GM19397 (cell line): ENCODE data around the gene EXOC1L.

Experiments
- ATAC-seq: cut with Tn5 transposase; IDR thresholded peaks from one replicate; pipeline ENCODE4 v1.9.1; 2021; ENCODE audit warnings: mild to moderate bottlenecking, moderate library complexity; ENCODE audit not compliant: unreplicated experiment

EXOC1L gene, protein sequence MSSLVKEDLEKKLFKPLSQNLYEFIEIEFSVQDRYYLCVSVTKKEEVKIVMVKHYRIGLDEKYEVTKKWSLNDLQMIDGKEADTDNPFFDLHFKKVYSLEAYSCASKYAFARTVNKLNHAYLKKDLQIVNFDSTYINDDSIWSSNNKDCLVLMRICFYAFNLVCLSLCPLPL

DNA sequence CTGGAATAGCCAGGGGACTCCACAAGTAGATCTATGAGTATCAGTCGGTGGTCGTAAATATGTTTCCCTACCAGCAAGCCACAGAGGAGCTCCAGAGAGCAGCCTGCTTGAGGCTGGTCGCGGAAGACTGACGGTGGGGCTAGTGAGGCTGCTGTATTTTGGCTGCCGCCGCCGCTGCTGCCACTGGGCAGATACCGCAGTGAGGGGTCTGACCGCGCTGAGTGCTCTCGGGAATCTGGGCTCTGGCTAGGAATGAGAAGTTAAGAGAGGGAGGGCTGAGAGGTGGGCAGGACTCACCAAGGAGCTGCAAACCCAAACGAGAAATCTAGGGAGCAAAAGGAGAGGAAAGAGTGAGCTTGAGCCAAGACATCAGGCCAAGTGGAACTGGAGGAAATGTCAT, at the start of gene EXOC1L:
Gene EXOC1L (plus strand): TSS at position 157 of the 400 bp plus-strand sequence. CDS start 237 bp downstream, at position 394.
- no peak for ATAC-seq

DNA sequence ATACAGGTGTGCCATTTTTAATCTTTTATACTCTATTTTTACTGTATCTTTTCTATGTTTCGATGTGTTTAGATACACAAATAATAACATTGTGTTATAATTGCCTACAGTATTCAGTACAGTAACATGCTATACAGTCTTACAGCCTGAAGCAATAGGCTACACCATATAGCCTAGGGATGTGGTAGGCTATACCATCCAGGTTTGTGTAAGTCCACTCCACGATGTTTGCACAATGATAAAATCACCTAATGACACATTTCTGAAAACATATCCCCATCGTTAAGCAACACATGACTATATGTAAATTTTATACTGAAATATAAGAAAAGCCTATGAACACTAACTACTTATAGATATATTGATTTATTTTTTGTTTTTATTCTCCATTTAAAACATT, 48.9 kb upstream of the EXOC1L start:
- no peak for ATAC-seq

DNA sequence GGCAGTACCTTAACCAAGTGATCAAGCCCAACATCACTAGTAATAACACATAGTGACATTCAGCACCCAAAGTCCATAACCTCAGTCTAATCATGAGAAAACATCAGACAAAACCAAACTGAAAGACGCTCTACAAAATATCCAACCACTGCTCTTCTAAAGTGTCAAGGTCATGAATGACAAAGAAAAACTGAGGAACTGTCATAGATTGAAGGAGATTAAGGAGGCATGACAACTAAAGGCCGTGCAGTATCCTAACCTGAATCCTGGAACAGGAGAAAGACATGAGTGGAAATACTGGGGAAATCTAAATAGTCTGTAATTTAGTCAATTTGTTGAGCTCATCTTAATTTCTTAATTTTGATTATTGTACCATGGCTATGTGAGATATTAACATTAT, 38.2 kb upstream of the EXOC1L start:
- no peak for ATAC-seq

DNA sequence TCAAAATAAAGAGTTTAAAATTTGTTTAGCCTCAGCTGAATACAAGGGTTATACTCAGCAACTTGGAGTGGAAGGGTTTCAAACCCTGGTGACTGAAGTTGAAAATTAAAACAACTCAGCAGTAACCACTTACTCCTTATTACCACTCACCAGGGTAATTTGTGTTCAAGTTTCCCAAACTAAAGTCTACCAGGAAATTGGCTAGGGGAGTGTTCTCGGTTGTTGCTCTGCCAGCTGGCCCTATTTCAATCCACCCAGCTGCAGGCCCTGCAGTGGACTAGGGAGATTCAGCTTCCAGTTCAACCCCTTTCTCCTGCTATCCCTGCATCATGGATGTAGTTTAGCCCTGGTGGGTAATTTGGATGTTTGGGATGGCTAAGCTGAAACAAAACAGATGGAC, 37.8 kb upstream of the EXOC1L start:
- no peak for ATAC-seq

DNA sequence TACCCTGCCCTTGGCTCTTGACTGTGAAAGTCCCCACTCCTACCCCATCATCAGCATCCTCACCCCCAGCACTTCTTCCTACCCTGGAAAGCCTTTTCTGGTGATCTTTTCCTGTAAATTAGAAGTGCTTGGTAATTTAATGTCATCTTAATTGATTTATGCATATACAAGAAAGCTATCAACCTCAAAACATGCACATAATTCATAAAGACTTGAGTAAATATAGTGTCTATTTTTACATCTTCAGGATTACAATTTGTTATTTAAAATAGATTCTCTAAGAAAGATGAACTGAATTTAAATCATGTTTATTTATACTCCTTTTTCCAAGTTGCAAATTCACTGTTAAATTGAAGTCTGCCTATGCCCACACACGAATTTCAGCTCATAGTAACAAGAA, 36.0 kb upstream of the EXOC1L start:
- ATAC-seq = no peak

DNA sequence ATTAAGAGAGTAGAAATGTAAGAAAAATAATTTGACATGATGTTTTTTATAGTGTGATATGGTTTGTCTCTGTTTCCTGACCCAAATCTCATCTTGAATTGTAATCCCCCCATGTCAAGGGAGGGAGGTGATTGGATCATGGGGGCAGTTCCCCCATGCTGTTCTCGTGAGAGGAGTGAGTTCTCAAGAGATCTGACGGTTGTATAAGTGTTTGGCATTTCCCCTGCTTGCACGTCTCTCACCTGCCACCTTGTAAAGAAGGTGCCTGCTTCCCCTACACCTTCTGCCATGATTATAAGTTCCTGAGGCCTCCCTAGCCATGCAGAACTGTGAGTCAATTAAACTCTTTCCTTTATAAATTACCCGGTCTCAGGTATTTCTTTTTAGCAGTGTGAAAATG, 34.8 kb upstream of the EXOC1L start:
- no peak for ATAC-seq

DNA sequence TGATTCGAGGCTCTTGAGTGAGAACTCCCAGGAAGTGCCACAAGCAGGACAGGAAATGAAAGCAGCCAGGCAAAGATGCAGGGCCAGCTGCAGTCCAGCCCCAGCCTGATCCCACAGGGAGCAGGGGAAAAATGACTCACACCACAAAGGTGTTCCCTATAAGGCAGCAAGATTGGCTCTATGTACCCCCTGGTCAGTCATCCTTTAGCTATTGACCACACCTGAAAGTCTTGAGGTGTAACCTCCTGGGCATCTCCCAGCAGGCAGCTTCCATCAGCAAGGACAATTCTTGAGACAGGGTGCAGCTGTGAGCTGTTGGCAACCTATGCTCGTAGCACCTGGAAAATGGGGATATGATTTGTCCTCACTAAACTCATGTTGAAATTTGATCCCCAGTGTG, 27.9 kb upstream of the EXOC1L start:
- ATAC-seq = no peak

GRCh38 chr4:55793479-55793878, 26.1 kb upstream of the EXOC1L start:
- ATAC-seq = no peak

DNA sequence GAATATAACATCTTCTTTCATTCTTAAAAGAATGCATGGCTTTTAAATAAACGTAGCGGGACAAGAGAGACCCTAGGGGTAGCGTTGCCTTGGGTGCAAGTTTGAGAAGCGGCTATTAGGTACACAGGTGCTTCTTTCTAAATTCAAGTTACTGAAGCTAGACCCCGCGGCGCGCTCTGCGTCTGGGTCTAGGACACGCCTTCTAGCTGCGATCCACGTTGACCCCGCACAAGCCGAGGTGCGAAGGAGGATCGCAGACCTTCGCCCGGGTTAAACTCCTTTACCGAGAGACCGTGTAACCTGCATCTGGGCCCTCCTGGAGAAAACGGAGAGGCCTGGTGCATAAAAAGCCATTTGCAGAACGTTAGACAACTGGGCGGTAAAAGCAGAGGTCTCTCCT, 25.5 kb upstream of the EXOC1L start:
- no peak for ATAC-seq

DNA sequence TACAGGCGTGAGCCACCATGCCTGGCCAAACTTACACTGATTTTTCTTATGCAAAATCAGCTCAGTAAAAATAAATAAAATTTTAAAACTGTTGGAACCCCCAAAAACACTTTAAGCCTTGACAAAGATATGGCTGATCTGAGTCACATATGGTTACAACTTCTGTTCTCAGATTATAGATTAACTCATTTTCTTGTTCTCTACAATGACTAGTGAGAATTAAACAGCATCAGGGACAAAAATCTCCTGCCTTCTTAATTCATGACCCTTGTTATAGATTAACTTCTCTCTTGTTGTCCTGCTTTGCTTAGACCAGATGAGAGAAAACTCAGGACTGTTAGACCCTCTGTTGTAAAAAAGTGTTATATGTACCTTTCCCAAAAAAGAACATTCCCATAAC, 24.2 kb upstream of the EXOC1L start:
- no peak for ATAC-seq

- ATAC-seq = no peak
Measured at GRCh38 chr4:55801498-55801897, 18.1 kb upstream of the EXOC1L start.

DNA sequence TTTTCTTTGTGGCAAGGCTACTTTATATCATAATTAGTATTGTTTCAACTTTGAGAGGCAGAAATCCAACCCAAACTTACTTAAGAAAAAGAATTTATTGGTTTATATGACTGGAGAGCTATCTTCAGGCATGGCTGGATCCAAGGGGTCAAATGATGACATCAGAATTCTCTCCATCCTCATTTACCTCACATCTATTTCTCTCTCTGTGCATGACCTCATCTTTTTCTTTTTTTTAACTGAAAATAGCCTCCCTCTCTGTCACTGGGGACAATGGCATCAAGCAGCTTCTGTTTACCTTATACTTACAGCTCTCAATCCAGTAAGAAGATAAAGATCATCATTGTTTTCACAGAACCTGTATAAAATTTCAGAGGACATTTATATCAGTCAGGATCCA, 12.0 kb upstream of the EXOC1L start:
- no peak for ATAC-seq

DNA sequence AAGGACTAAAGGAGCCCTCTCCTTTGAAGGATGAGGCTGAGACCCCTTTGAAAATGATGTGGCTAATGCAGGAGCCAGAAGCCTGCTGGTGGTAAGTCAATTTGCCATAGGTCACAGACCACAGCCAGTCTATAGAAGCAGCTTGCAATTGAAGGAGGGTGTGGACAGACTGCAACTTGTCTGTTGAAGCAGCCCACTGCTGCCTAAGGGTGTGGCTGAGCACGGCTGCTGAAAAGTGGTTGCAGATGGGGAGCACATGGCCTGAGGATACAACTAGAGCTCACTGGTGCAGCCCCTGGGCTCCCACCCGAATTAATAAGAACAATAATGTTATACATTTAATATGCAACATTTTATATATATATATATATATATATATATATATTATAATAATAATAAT, 11.4 kb upstream of the EXOC1L start:
- ATAC-seq = no peak

GRCh38 chr4:55808632-55809031, 11.0 kb upstream of the EXOC1L start:
- no peak for ATAC-seq

- no peak for ATAC-seq
Measured at GRCh38 chr4:55817691-55818090, 1.9 kb upstream of the EXOC1L start.

GRCh38 chr4:55820279-55820678, 689 bp downstream of the EXOC1L start:
- ATAC-seq = no peak

DNA sequence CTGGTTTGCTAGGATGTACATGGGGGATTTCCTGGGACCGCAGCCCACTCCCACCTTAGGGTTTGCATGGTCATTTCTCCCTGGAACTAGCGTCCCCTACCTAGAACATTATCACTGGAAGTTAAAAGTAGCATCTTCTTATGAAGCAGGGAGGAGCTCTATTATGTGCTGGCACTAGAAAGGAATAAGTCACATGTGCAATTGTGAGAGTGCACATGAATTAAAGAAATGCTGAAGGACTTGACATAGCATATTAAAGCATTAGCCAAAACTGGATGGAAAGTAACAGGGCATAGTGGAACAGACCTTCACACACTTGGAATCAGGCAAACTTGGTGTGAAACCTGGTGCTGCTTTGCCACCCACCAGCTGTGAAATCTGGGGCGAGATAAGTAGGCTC, 2.7 kb downstream of the EXOC1L start:
- no peak for ATAC-seq

DNA sequence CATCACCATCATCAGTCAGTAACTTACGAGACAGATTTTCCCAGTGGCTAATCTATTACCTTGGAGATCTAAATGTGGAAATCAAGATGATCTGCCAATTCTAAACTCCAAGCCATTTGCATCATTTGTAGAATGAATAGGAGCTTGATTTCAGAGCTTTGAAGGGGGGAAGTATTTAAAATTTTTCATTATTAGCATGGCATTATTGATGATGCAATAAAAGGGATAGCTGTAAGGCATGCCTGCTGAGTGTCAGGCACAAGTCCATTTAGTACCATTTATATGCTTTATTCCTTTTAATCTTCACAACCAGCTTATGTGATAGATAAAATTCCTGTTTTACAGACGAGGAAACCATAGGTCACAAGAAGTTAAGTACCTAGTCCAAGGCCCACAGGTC, 5.3 kb downstream of the EXOC1L start:
- ATAC-seq = no peak

DNA sequence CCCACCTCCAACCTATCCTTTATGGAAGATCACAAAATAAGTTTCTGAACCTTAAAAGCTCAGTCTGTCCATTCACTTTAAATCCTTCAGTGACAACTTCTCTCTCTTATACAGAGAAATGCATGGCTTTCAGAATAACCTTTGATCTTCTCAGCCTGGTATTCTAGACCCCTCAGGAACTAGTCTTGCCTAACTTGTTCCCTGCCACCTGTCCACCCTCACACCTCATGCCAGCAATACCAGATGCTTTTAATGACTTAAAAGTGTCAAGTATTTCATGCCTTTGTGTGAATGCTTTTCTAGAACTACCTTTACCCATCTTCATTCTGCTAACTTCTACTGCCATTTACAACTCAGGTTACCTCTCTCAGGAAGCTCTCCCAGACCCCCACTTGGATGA, 7.4 kb downstream of the EXOC1L start:
- ATAC-seq = no peak

DNA sequence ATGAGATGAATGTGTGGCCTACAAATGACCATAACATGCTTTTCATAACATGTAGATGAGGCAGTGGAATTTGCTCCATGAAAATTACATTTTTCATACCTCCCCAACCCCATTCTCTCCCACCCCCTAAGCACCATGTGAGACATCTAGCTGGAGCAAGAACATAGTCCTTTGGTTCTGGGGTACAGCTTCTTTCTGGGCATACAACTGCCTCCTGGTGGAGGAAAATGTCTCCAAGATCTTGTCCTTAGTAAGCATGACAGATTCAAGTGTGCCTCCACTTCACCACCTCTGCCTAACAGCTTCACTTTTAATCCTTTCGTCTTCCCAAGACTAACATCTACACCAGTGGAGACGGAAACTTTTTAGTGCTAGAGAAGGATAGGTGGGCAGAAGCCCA, 8.0 kb downstream of the EXOC1L start:
- ATAC-seq = no peak

- no peak for ATAC-seq
Measured at GRCh38 chr4:55830048-55830447, 10.5 kb downstream of the EXOC1L start.

- ATAC-seq = no peak
Measured at GRCh38 chr4:55830716-55831115, 11.1 kb downstream of the EXOC1L start.

DNA sequence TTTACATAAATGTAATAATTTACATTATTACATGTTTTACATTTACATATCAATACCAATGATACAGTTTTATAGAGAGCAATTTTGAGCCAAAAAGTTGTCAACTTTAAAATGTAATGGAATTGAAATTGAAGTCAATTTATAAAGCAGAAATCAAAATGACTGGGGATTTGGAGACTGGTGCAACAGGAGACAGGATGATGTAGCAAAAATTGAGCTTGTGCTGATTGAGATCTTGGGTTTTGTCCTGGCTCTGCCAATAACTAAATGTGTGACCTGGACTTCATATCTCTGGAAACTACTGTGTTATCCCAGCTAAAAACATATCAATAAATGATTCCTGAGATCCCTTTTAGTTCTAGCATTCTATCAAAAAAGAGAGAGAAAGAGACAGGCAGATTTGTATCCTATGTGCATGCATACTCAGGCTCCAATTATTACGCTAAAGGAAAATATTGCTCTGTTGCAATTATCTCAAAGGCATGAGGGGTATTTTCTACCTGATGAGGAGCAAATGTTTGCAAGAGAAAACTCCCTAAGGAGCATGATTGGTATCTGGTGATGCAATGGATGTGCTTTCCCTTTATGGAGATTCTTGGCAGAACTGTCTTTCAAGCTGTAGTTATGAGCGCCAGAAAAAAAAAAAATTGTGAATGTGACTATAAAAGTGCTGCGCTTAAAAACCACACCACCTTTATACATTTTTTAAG, 14.7 kb downstream of the EXOC1L start:
- no peak for ATAC-seq
